MM.1S (cell line): ENCODE measurements around the gene GABRG1.

Experiments used
- DNase-seq: peaks from one replicate; pipeline ENCODE4 v3.0.0-alpha.2; 2015
- H2AFZ ChIP-seq: fragments of 300-600 bp; sonication (generic); 2 replicates; pipeline ENCODE4 v1.6.0; 2016; ENCODE audit warnings: antibody characterized with exemption, low read length
- H3F3A ChIP-seq: fragments of 300-600 bp; sonication (generic); 2 replicates; pipeline ENCODE4 v1.6.1; 2016; ENCODE audit warnings: mild to moderate bottlenecking, antibody characterized with exemption, low read length, moderate library complexity, mixed read lengths; ENCODE audit not compliant: insufficient read depth
- H3K27ac ChIP-seq: fragments of 300-600 bp; sonication (generic); 2 replicates; pipeline ENCODE4 v1.5.1; 2016; ENCODE audit warnings: mild to moderate bottlenecking, low read length
- H3K27me3 ChIP-seq: fragments of 300-600 bp; sonication (generic); replicated peaks from 2 replicates; pipeline ENCODE4 v1.6.0; 2016; ENCODE audit warnings: low read length; ENCODE audit not compliant: insufficient read depth
- H3K36me3 ChIP-seq: fragments of 300-600 bp; sonication (generic); replicated peaks from 2 replicates; pipeline ENCODE4 v1.6.1; 2016; ENCODE audit warnings: mild to moderate bottlenecking, low read length, mixed read lengths; ENCODE audit not compliant: insufficient read depth
- H3K4me1 ChIP-seq: fragments of 300-600 bp; sonication (generic); 2 replicates; pipeline ENCODE4 v1.6.1; 2016; ENCODE audit warnings: low read length, mixed read lengths
- H3K4me2 ChIP-seq: fragments of 300-600 bp; sonication (generic); 2 replicates; pipeline ENCODE4 v1.6.0; 2016; ENCODE audit warnings: low read depth, low read length
- H3K4me3 ChIP-seq: fragments of 300-600 bp; sonication (generic); 2 replicates; pipeline ENCODE4 v1.5.1; 2016; ENCODE audit warnings: low read length, mixed read lengths
- H3K79me2 ChIP-seq: fragments of 300-600 bp; sonication (generic); 2 replicates; pipeline ENCODE4 v1.6.1; 2016; ENCODE audit warnings: mixed run types, low read length, mixed read lengths
- H3K9ac ChIP-seq: fragments of 300-600 bp; sonication (generic); 2 replicates; pipeline ENCODE4 v1.6.1; 2016; ENCODE audit warnings: low read length, mixed read lengths
- H3K9me2 ChIP-seq: fragments of 300-600 bp; sonication (generic); replicated peaks from 2 replicates; pipeline ENCODE4 v1.6.1; 2016; ENCODE audit warnings: mild to moderate bottlenecking, low read length, mixed read lengths; ENCODE audit not compliant: insufficient read depth
- H3K9me3 ChIP-seq: fragments of 300-600 bp; sonication (generic); replicated peaks from 2 replicates; pipeline ENCODE4 v1.6.1; 2016; ENCODE audit warnings: mild to moderate bottlenecking, low read length, mixed read lengths; ENCODE audit not compliant: insufficient read depth
- H4K20me1 ChIP-seq: fragments of 300-600 bp; sonication (generic); 2 replicates; pipeline ENCODE4 v1.6.1; 2016; ENCODE audit warnings: mild to moderate bottlenecking, low read length, moderate library complexity, mixed read lengths; ENCODE audit not compliant: insufficient read depth
- CTCF ChIP-seq: fragments of 300-600 bp; sonication (generic); IDR thresholded peaks from 2 replicates; pipeline ENCODE4 v1.5.1; 2016; ENCODE audit warnings: antibody characterized with exemption, low read length, mixed read lengths
- EZH2 ChIP-seq: fragments of 300-600 bp; sonication (generic); optimal IDR thresholded peaks from 2 replicates; pipeline ENCODE3; 2017; ENCODE audit warnings: low read depth, mild to moderate bottlenecking, antibody characterized with exemption, low read length, mixed read lengths
- EZH2phosphoT487 ChIP-seq: fragments of 300-600 bp; sonication (generic); IDR thresholded peaks from 2 replicates; pipeline ENCODE4 v1.6.1; 2018; ENCODE audit warnings: antibody characterized with exemption, low read length

GABRG1 gene

GRCh38 chr4:45992728-45993127 is 131.1 kb downstream of the GABRG1 start:
- no peak overlapping the region for H2AFZ ChIP-seq
- H3K9me2 ChIP-seq, result no peaks in the 10 kb centered on the region
- TF ChIP-seq EZH2, result no peak
- DNase-seq, result no peak
- no peaks in the 10 kb centered on the region for H4K20me1 ChIP-seq
- no peaks in the 10 kb centered on the region for H3K36me3 ChIP-seq
- H3K27me3 ChIP-seq, result no peaks in the 10 kb centered on the region
- H3K27ac ChIP-seq, result no peak overlapping the region
- no peak overlapping the region for H3K4me2 ChIP-seq
- no peaks in the 10 kb centered on the region for H3F3A ChIP-seq
- no peak overlapping the region for H3K9ac ChIP-seq
- H3K79me2 ChIP-seq, result no peaks in the 10 kb centered on the region
- no peaks in the 10 kb centered on the region for H3K9me3 ChIP-seq
- no peaks in the 10 kb centered on the region for H3K4me1 ChIP-seq
- no peak overlapping the region for H3K4me3 ChIP-seq

GRCh38 chr4:45989775-45990174 is 134.1 kb downstream of the GABRG1 start:
- Histone ChIP-seq H3K27me3 (no peaks in the 10 kb centered on the region), H3F3A (no peaks in the 10 kb centered on the region), H3K9me2 (no peaks in the 10 kb centered on the region), H3K79me2 (no peaks in the 10 kb centered on the region), H3K9me3 (no peaks in the 10 kb centered on the region), H3K4me2 (no peak overlapping the region), H2AFZ (no peak overlapping the region), H3K4me3 (no peak overlapping the region), H3K27ac (no peak overlapping the region), H3K4me1 (no peaks in the 10 kb centered on the region), H3K36me3 (no peaks in the 10 kb centered on the region; the same call in 1 of the 2 replicates), H4K20me1 (no peaks in the 10 kb centered on the region), H3K9ac (no peak overlapping the region)
- DNase-seq, result no peak
- no peak for TF ChIP-seq EZH2phosphoT487
- TF ChIP-seq EZH2, result no peak
- TF ChIP-seq CTCF, result no peak

GRCh38 chr4:45987858-45988257 is 136.0 kb downstream of the GABRG1 start:
- H3K9me3 ChIP-seq, result no peaks in the 10 kb centered on the region
- H3K4me2 ChIP-seq, result no peak overlapping the region
- H3K4me1 ChIP-seq, result no peaks in the 10 kb centered on the region
- H3K79me2 ChIP-seq, result no peaks in the 10 kb centered on the region
- no peak overlapping the region for H2AFZ ChIP-seq
- no peak overlapping the region for H3K9ac ChIP-seq
- TF ChIP-seq CTCF (no peak), EZH2 (no peak), EZH2phosphoT487 (no peak)
- no peaks in the 10 kb centered on the region for H3K27me3 ChIP-seq
- H4K20me1 ChIP-seq, result no peaks in the 10 kb centered on the region
- no peaks in the 10 kb centered on the region for H3F3A ChIP-seq
- H3K36me3 ChIP-seq, result no peaks in the 10 kb centered on the region; the same call in 1 of the 2 replicates
- H3K4me3 ChIP-seq, result no peak overlapping the region
- H3K27ac ChIP-seq, result no peak overlapping the region
- no peaks in the 10 kb centered on the region for H3K9me2 ChIP-seq
- no peak for DNase-seq
